Ascending aorta (tissue), 2 donors: ENCODE results near the gene SPEM1. TPM values are rescaled to one million over a fixed set of nuclear protein-coding genes. Genes with fewer than 3 reads are reported as not detected.

Source experiments
- DNase-seq, 2 donors: peaks; one replicate each; pipeline ENCODE4 v3.0.0-alpha.2; 2019; ENCODE audit warnings: low spot score in 2 of 2
- H3K27ac ChIP-seq, 2 donors: fragments of 200-600 bp; sonication (generic); one replicate each; pipeline ENCODE4 v1.5.1; 2016 to 2017; ENCODE audit warnings: mild to moderate bottlenecking in 1 of 2
- H3K27me3 ChIP-seq: fragments of 200-600 bp; sonication (generic); one replicate; pipeline ENCODE4 v1.5.1; 2017
- H3K36me3 ChIP-seq, 2 donors: fragments of 200-600 bp; sonication (generic); one replicate each; pipeline ENCODE4 v1.5.1; 2016
- H3K4me1 ChIP-seq, 2 donors: fragments of 200-600 bp; sonication (generic); one replicate each; pipeline ENCODE4 v1.5.1; 2016 to 2017; ENCODE audit warnings: mild to moderate bottlenecking in 1 of 2
- H3K4me3 ChIP-seq, 2 donors: fragments of 200-600 bp; sonication (generic); one replicate each; pipeline ENCODE4 v1.5.1; 2016 to 2017; ENCODE audit warnings: mild to moderate bottlenecking in 1 of 2
- H3K9me3 ChIP-seq, 2 donors: fragments of 200-600 bp; sonication (generic); one replicate each; pipeline ENCODE4 v1.5.1; 2016
- intact Hi-C: fragments of 100-400 bp; cut with DNase I; formaldehyde crosslinking; loops from one replicate; pipeline ENCODE4 v1.15.1; 2023
- total RNA-seq: library from RNA; depleted of rRNA; stranded (reverse); fragments of >200 nt; gene quantifications from one replicate; pipeline ENCODE4 v1.1.0, GENCODE V29; 2016
- TF ChIP-seq, protein P1 (sequence below), 3 experiments: fragments of 200-600 bp in 2 of 3; fragments of 450-650 bp in 1 of 3; sonication (generic) in 2 of 3; IDR thresholded peaks; one replicate each; pipeline ENCODE4 v1.5.1; 2016 to 2019; ENCODE audit warnings: antibody characterized with exemption in 3 of 3, mild to moderate bottlenecking in 1 of 3, moderate library complexity in 1 of 3

Gene SPEM1
- total RNA-seq, 1 donor from 2014 or later, result not detected

DNA sequence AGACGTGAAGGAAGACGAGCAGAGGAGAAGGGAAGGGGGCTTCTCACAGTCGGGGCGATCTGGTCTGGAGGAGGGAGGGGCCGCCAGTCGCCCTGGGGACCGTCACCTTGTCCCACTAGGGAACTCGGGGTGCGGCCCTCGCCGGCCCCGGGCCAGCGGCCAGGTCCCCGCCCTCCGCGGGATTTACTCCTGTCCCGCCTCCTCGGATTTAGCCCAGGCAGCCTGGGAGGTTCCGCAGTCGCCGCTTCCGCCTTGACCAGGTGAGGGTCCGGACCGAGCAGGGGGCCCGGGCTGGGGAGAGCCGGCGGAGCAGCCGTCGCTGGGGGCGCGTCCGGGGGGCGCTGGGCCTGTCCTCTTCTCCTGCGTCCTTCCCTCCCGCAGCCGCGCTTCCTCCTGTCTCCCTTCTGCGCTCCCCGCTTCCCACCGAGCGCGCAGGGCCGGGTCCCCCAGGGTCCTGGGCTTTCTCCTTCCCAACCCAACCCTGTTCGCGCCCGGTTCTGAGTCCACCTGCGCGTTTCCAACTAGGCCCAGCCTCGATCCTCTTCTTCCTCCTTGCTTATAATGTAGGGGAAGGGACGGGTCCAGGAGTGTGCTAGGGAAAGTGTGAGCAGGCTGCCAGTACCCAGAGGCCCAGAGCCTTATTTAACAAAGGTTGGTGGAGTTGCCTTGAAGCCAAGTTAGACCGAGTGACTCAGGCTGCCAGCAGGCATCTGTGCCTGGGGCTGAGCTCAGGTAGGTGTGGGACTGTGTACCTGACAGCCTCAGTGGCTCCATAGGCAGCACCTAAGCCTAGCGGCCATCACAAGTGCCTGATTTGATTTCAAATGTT is 39.1 kb upstream of the SPEM1 start, which contains the start of gene TNK1:
TNK1 (plus strand) TSS at position 235 of the 829 bp plus-strand sequence. CDS start 1,838 bp downstream, outside the sequence.
- peak in 1 of 2 donors; percentile 70 for DNase-seq
- intact Hi-C loops, result no loop called here
- TF ChIP-seq, protein P1, sequence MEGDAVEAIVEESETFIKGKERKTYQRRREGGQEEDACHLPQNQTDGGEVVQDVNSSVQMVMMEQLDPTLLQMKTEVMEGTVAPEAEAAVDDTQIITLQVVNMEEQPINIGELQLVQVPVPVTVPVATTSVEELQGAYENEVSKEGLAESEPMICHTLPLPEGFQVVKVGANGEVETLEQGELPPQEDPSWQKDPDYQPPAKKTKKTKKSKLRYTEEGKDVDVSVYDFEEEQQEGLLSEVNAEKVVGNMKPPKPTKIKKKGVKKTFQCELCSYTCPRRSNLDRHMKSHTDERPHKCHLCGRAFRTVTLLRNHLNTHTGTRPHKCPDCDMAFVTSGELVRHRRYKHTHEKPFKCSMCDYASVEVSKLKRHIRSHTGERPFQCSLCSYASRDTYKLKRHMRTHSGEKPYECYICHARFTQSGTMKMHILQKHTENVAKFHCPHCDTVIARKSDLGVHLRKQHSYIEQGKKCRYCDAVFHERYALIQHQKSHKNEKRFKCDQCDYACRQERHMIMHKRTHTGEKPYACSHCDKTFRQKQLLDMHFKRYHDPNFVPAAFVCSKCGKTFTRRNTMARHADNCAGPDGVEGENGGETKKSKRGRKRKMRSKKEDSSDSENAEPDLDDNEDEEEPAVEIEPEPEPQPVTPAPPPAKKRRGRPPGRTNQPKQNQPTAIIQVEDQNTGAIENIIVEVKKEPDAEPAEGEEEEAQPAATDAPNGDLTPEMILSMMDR (IDR thresholded peaks at IDR 0.05), result no peak
- H3K4me3 ChIP-seq, result peak within 1 kb of the TSS; percentile 52 to 67
- no peaks in the 10 kb centered on the region for H3K36me3 ChIP-seq
- H3K9me3 ChIP-seq, result no peaks in the 10 kb centered on the region
- peak within 1 kb of the TSS in 1 of 2 donors; percentile 29 for H3K27ac ChIP-seq
- H3K27me3 ChIP-seq, result no peaks in the 10 kb centered on the region
- H3K4me1 ChIP-seq, result peaks cover 4 to 20% of the 10 kb centered on the region in 2 donors

DNA sequence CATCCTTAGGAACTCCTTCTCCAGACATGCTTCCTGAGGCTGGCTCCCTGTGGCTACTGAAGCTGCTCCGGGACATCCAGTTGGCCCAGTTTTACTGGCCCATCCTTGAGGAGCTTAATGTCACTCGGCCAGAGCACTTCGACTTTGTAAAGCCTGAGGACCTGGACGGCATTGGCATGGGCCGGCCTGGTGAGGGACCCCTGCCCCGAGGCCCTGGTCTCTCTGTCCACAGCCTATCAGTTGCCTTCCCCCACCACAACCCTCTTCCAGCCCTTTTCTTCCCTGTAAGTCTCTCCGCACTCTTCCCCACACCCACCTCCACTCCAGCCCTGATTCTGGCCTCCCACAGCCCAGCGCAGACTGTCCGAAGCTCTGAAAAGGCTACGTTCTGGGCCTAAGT is 37.2 kb upstream of the SPEM1 start:
- Histone ChIP-seq H3K27ac (no peak overlapping the region), H3K36me3 (no peaks in the 10 kb centered on the region), H3K27me3 (no peaks in the 10 kb centered on the region), H3K4me3 (no peak overlapping the region), H3K4me1 (peaks cover 4 to 20% of the 10 kb centered on the region in 2 donors), H3K9me3 (no peaks in the 10 kb centered on the region)
- TF ChIP-seq, protein P1 (IDR thresholded peaks at IDR 0.05), result no peak
- intact Hi-C loops, result no loop called here
- no peak for DNase-seq

DNA sequence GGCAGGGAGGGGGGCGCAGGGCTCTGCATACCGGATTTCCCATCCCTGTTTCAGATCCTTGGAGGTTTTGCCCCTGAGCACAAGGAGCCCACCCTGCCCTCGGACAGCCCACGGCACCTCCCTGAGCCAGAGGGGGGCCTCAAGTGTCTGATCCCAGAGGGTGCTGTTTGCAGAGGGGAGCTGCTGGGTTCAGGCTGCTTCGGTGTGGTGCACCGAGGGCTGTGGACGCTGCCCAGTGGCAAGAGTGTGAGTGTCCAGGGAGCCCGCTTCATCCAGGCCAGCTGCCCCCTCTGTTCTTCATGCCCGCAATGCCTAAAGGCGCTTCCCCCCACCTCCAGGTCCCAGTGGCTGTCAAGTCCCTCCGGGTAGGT is 36.8 kb upstream of the SPEM1 start:
- Histone ChIP-seq H3K36me3 (peaks cover under 1 to 4% of the 10 kb centered on the region in 2 donors), H3K27ac (no peak overlapping the region), H3K9me3 (no peaks in the 10 kb centered on the region), H3K4me3 (peak overlapping the region in 1 of 2 donors; percentile 65), H3K4me1 (peaks cover 4 to 20% of the 10 kb centered on the region in 2 donors), H3K27me3 (no peaks in the 10 kb centered on the region)
- intact Hi-C loops, result no loop called here
- TF ChIP-seq, protein P1 (IDR thresholded peaks at IDR 0.05), result no peak
- DNase-seq, result no peak

DNA sequence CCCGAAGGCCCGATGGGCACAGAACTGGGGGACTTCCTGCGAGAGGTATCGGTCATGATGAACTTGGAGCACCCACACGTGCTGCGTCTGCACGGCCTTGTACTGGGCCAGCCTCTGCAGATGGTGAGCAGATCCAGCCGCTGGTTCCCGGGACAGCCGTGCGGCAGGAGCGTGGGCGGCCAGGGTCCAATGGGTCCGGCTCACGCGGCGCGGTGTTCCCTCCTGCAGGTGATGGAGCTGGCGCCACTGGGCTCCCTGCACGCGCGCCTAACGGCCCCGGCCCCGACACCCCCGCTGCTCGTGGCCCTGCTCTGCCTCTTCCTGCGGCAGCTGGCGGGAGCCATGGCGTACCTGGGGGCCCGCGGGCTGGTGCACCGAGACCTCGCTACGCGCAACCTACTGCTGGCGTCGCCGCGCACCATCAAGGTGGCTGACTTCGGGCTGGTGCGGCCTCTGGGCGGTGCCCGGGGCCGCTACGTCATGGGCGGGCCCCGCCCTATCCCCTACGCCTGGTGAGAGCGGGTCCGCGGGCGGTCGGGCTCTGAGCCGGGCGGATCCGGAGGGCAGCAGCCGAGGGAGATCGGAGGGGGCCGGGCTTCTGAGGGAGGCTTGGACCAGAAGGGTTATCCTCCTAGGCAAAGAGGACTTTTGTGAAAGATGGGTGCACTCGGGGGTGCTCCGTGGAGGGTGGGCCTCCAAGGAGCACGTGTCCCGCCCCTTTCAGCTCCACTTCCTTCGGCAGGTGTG is 36.2 kb upstream of the SPEM1 start:
- intact Hi-C loops, result no loop called here
- Histone ChIP-seq H3K36me3 (peaks cover 4 to 10% of the 10 kb centered on the region in 2 donors), H3K27ac (peak overlapping the region; percentile 29 to 54), H3K4me1 (peaks cover 4 to 20% of the 10 kb centered on the region in 2 donors), H3K4me3 (peak overlapping the region; percentile 45 to 65), H3K27me3 (no peaks in the 10 kb centered on the region), H3K9me3 (no peaks in the 10 kb centered on the region)
- DNase-seq, result no peak
- TF ChIP-seq, protein P1 (IDR thresholded peaks at IDR 0.05), result no peak

DNA sequence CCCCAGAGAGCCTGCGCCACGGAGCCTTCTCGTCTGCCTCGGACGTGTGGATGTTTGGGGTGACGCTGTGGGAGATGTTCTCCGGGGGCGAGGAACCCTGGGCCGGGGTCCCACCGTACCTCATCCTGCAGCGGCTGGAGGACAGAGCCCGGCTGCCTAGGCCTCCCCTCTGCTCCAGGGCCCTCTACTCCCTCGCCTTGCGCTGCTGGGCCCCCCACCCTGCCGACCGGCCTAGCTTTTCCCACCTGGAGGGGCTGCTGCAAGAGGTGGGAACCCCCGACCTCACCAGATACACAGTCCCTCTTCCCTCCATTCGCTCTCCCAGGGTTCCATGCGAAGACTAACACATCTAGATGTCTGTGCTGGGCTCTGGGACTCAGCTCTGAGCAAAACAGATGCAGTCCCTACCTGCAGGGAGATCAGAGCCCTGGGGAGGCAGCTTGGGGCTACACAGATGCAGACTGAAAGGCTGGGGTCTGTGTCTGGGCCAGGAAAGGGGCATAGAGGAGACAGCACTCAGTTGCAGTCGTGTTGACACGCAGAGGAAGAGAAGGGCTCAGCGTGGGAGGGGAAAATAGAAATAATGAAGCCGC is 35.5 kb upstream of the SPEM1 start:
- intact Hi-C loops, result no loop called here
- no peaks in the 10 kb centered on the region for H3K27me3 ChIP-seq
- TF ChIP-seq, protein P1 (IDR thresholded peaks at IDR 0.05), result no peak

More for the DNA sequence above, 35.5 kb upstream of the SPEM1 start:
- Histone ChIP-seq H3K9me3 (no peaks in the 10 kb centered on the region), H3K4me3 (peak overlapping the region in 1 of 2 donors; percentile 65), H3K27ac (peak overlapping the region; percentile 29 to 54), H3K4me1 (peaks cover 4 to 20% of the 10 kb centered on the region in 2 donors), H3K36me3 (peaks cover 9 to 17% of the 10 kb centered on the region in 2 donors)
- no peak for DNase-seq
